ENCODE data around the gene ALLC.

ALLC gene

GRCh38 chr2:3656762-3657721, 958 bp upstream of the ALLC start:
- DNase-seq: no peak

GRCh38 chr2:3659447-3660432, 1.7 kb downstream of the ALLC start:
- no peak for DNase-seq

- peak in 1 of 5 experiments; percentile 33 for DNase-seq
These were observed 2.6 kb downstream of the ALLC start for GRCh38 chr2:3660640-3661039.

GRCh38 chr2:3661149-3661660, 3.2 kb downstream of the ALLC start:
- DNase-seq: no peak

GRCh38 chr2:3662239-3662638, 4.2 kb downstream of the ALLC start:
- DNase-seq: peak in 1 of 5 experiments; percentile 40

- no peak for DNase-seq
These were observed 6.1 kb downstream of the ALLC start for GRCh38 chr2:3664118-3664517.

DNA sequence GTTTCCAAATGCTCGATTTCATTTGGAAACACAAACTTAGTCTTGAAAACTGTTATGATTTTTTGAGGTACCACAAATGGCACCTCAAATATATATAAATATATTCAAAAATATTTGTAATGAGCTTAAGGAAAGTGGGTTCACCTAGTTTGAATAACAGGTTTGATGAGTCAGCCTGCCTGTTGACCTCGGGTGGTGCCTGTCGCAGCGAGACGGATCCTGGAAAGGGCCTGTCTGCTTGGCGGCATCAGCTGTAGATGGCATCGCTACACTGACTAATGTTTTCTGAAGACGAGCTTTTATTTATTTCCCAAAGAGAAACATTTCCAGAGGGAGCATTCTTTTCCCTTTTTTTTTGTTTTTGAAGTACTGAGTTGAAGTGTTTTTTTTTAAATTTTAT, 6.9 kb downstream of the ALLC start:
- DNase-seq: no peak

- no peak for DNase-seq
These were observed 8.0 kb downstream of the ALLC start for GRCh38 chr2:3665886-3666612.

DNA sequence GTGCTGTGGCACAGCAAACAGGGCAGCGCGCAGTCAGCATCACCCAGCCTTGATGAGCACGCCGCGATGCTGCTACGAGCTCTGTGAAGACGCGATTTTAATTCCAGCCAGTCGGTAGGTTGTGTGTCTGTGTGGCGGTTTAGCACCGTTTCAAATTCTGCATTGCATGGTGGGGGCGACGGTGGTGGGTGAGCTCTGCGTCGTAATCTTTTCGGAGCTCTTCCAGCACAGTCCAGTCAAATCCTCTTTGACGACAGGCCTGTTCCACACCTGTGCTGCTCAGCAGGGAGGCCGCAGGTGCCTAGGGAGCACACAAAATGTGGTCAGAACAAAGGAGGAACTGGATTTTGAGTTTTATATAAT, 8.6 kb downstream of the ALLC start:
- DNase-seq: no peak

DNA sequence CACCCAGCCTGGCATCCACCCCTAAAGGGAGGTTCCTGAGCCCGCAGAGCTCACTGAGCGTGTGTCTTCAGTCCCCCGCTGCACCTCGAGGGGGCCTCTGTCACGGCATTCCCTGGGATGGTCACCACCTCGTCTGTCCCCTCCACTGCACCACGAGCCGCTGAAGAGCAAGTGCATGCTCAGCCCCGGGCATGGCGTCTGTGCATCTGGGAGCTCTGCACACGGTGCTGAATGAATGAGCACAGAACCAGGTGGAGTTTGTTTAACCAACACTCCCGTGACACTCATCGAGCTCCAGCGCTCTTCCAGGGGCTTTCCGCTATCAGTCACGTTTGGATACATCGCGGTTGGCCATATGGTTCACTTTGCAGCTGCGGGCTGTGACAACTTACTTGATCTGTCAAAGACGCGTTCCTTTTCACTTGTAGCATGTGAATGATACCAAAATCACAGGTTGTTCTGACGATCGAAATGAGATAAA, 9.2 kb downstream of the ALLC start:
- no peak for DNase-seq

GRCh38 chr2:3669656-3670055, 11.7 kb downstream of the ALLC start:
- no peak for DNase-seq

DNA sequence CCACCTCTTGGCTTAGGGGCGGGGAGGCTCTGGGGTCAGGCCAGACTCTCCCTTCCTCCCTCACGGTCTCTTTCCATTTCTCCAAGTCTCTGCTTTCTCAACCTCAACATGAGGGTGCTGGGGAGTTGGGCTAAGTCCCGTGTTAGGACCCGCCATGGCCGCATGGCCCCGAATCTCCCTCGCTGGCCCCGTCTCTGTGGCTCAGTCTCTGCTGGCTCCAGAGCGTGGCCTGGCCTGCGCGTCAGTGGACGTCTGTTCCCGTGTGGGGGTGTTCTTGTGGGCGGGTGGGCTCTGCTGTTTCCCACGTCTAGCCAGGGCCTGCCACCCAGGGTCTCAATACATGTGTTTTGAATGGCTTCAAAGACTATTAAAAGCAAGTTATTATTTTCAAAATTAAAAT, 12.4 kb downstream of the ALLC start:
- DNase-seq: no peak

GRCh38 chr2:3670941-3671340, 12.9 kb downstream of the ALLC start:
- no peak for DNase-seq

- no peak for DNase-seq
These were observed 15.1 kb downstream of the ALLC start for GRCh38 chr2:3672861-3673678.

DNA sequence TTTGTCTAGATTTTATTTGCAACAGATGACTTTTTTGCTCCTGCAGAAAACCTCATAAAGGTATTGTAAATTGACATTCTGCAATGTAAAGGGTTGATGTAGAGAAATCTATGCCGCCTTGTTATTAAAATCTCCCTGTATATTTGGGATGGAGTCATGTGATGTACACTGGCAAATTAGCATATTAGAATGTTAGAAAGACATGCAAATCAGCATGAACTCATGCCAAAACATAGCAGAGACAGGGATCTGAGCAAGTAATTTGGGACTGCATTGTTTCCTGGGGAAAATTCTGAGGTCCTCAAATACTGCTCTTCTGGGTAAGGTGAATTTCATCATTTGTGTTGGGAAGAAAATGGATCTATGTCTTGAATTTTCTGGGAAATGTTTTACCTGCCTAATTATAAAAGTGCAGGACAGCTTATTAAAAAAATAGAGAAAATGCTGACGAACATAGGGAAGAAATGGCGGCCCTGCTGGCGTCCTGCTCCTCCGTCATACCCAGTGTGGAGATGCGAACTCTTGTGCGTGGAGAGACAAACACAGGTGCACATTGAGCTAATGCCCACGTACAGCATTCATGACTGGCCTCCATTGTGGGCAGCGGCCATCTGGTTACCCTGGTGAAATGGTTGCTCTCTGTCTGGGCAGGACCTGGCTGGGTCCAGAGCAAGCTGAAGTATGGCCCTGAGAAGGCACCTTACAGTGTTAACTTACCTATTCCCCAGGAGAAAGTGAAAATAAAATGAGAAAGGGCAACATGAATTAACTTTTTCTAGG, 16.3 kb downstream of the ALLC start:
- no peak for DNase-seq

DNA sequence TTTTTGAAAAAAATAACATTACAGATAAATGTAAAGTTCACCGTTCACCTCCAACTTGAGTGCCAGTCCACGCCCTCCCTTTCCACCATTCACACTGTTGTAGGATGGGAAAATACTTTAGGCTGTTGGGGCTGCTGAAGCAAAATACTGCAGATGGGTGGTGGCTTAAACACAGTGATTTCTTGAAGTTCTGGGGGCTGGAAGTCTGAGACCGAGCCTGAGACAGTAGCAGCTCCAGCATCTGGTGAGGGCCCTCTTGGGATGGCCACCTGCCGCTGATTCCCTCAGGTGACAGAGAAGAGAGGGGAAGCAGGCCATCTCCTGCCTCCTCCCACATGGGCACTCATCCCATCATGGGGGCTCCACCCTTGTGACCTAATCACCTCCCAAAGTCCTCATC, 17.7 kb downstream of the ALLC start:
- no peak for DNase-seq

DNA sequence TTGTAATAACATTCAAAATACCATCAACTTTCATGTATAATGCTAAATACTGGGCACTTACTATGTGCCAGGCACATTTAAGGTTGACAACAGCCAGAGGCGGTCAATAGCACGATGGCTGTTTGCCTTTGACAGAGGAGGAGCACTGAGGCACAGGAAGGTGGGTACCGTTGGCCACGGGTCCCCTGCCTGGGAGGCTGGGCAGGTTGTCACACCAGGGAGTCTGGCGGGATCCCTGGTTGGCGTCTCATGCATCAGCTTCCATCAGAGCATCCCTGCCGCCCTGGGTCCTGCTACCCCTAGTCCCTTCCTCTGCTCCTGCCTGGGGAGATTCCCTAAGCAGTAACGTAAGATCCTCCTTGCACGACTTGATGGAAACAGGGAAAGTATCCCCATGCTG, 19.4 kb downstream of the ALLC start:
- no peak for DNase-seq

DNA sequence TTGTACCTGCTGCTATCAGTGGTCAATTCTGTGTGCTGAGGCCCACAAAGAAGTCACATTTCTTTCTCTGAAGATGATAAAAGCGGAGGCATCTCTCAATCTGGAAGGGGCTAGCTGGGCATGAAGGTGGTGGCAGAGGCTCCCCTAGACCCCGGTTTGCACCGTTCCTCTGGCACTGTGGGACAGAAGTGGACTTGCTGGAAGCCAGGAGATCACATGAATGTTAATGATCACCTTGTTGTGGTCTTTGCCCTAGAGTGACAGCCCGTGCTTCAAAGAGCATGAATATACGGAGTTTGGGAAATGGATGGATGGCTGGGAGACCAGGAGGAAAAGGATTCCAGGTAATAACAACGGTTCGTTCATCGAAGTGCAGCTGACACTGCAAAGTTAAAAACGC, 20.2 kb downstream of the ALLC start:
- DNase-seq: no peak

DNA sequence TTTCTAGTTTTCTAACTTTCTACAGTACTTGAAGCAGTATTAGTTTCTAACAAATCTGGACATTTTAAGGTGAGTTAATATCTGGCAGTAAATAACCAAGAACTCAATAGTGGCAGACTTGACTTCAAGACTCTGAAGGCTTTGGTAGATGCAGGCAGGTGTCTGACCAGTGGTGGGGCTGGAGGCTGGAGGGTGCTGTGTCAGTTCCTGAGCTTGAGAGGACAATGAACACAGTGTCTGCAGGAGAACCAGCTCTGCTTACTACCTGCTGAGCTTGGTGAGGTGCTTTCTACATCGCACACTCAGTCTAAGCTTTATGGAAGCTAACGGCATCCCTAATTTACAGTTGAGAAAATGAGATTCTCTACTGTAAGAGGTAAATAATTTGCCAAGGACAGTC, 21.2 kb downstream of the ALLC start:
- DNase-seq: no peak

- DNase-seq: no peak
These were observed 21.8 kb downstream of the ALLC start for GRCh38 chr2:3679616-3680393.

All from T-helper 2 cell (primary cell).